Neural cell (in vitro differentiated cells): ENCODE data around the gene EIF1B. TPM values are rescaled to one million over a fixed set of nuclear protein-coding genes. Genes with fewer than 3 reads are reported as not detected.

ENCODE experiments used
- H2AFZ ChIP-seq: fragments of 200-600, 300-800 bp; sonication (generic), shearing (Covaris generic); 2 replicates; pipeline ENCODE4 v1.6.0; 2014; ENCODE audit warnings: low read depth, mild to moderate bottlenecking, antibody characterized with exemption, low read length, moderate library complexity
- H3F3A ChIP-seq: fragments of 200-600 bp; shearing (Covaris generic); 2 replicates; pipeline ENCODE4 v1.6.1; 2016; ENCODE audit warnings: mild to moderate bottlenecking, moderate library complexity, mixed read lengths, antibody characterized with exemption, low read length; ENCODE audit not compliant: insufficient read depth, poor library complexity, severe bottlenecking
- H3K27ac ChIP-seq: fragments of 200-600, 300-800 bp; sonication (generic), shearing (Covaris generic); 2 replicates; pipeline ENCODE4 v1.5.1; 2014; ENCODE audit warnings: mild to moderate bottlenecking, low read length, moderate library complexity
- H3K27me3 ChIP-seq: fragments of 300-800, 200-600 bp; sonication (generic), shearing (Covaris generic); 2 replicates; pipeline ENCODE4 v1.6.0; 2014; ENCODE audit warnings: mild to moderate bottlenecking, low read depth, low read length, moderate library complexity; ENCODE audit not compliant: insufficient read depth
- H3K36me3 ChIP-seq: fragments of 300-800, 200-600 bp; sonication (generic), shearing (Covaris generic); 2 replicates; pipeline ENCODE4 v1.5.1; 2014; ENCODE audit warnings: mild to moderate bottlenecking, antibody characterized with exemption, low read length, moderate library complexity; ENCODE audit not compliant: insufficient read depth
- H3K4me2 ChIP-seq: fragments of 300-800, 200-600 bp; sonication (generic), shearing (Covaris generic); 2 replicates; pipeline ENCODE4 v1.6.0; 2014; ENCODE audit warnings: mild to moderate bottlenecking, low read length
- H3K4me3 ChIP-seq: fragments of 300-800, 200-600 bp; sonication (generic), shearing (Covaris generic); 2 replicates; pipeline ENCODE4 v1.5.1; 2014; ENCODE audit warnings: mild to moderate bottlenecking, low read length, moderate library complexity
- H3K79me2 ChIP-seq: fragments of 200-600 bp; shearing (Covaris generic); replicated peaks from 2 replicates; pipeline ENCODE4 v1.6.0; 2014; ENCODE audit warnings: mild to moderate bottlenecking, low read length, moderate library complexity; ENCODE audit not compliant: insufficient read depth
- H3K9ac ChIP-seq: fragments of 300-800, 200-600 bp; sonication (generic), shearing (Covaris generic); 2 replicates; pipeline ENCODE4 v1.6.1; 2016; ENCODE audit warnings: mild to moderate bottlenecking, low read length, mixed read lengths
- H3K9me2 ChIP-seq: fragments of 200-600 bp; shearing (Covaris generic); 2 replicates; pipeline ENCODE4 v1.6.1; 2016; ENCODE audit warnings: mild to moderate bottlenecking, low read length, mixed read lengths; ENCODE audit not compliant: insufficient read depth
- H3K9me3 ChIP-seq: fragments of 200-600, 300-800 bp; sonication (generic), shearing (Covaris generic); 2 replicates; pipeline ENCODE4 v1.6.1; 2016; ENCODE audit warnings: mild to moderate bottlenecking, mixed run types, low read length, moderate library complexity, mixed read lengths
- H4K20me1 ChIP-seq: fragments of 200-600 bp; shearing (Covaris generic); 2 replicates; pipeline ENCODE4 v1.6.1; 2016; ENCODE audit warnings: mild to moderate bottlenecking, mixed run types; ENCODE audit not compliant: insufficient read depth
- EP300 ChIP-seq: fragments of 450-650 bp; conservative IDR thresholded peaks from 2 replicates; pipeline ENCODE4 v1.6.1; 2014; ENCODE audit warnings: antibody characterized with exemption, mild to moderate bottlenecking, moderate library complexity; ENCODE audit not compliant: poor library complexity, severe bottlenecking
- EZH2 ChIP-seq: fragments of 200-600, 300-800 bp; shearing (Covaris generic), sonication (generic); IDR thresholded peaks from 2 replicates; pipeline ENCODE4 v1.6.1; 2014; ENCODE audit warnings: antibody characterized with exemption, low read length, borderline replicate concordance, mild to moderate bottlenecking; ENCODE audit not compliant: insufficient read depth, poor library complexity, severe bottlenecking
- MXI1 ChIP-seq: fragments of 450-650 bp; conservative IDR thresholded peaks from 2 replicates; pipeline ENCODE4 v1.6.1; 2014; ENCODE audit warnings: antibody characterized with exemption, mild to moderate bottlenecking; ENCODE audit not compliant: poor library complexity, severe bottlenecking
- POLR2AphosphoS5 ChIP-seq: IDR thresholded peaks from 2 replicates; pipeline ENCODE4 v1.6.1; 2012
- RAD21 ChIP-seq: fragments of 450-650 bp; conservative IDR thresholded peaks from 2 replicates; pipeline ENCODE4 v1.6.1; 2014; ENCODE audit warnings: antibody characterized with exemption, mild to moderate bottlenecking, moderate library complexity
- SMC3 ChIP-seq: fragments of 450-650 bp; conservative IDR thresholded peaks from 2 replicates; pipeline ENCODE4 v1.6.1; 2014; ENCODE audit warnings: antibody characterized with exemption, mild to moderate bottlenecking, moderate library complexity; ENCODE audit not compliant: poor library complexity
- TAF1 ChIP-seq: IDR thresholded peaks from 2 replicates; pipeline ENCODE4 v1.6.1; 2012; ENCODE audit warnings: low read depth
- polyA plus RNA-seq: library from polyadenylated mRNA; depleted of rRNA; stranded (reverse); fragments of >200 nt; gene quantifications from 2 replicates; pipeline ENCODE4 v1.2.3, GENCODE V29; 2014
- TF ChIP-seq, protein P1 (sequence below): IDR thresholded peaks from 2 replicates; pipeline ENCODE4 v1.6.1; 2012; ENCODE audit warnings: borderline replicate concordance
- TF ChIP-seq, protein P2 (sequence below): fragments of 450-650 bp; IDR thresholded peaks from 2 replicates; pipeline ENCODE4 v1.5.1; 2014; ENCODE audit warnings: antibody characterized with exemption, mild to moderate bottlenecking, moderate library complexity; ENCODE audit not compliant: poor library complexity, severe bottlenecking

EIF1B gene
- polyA plus RNA-seq, 1 donor from 2014 or later: 88.0 TPM

DNA sequence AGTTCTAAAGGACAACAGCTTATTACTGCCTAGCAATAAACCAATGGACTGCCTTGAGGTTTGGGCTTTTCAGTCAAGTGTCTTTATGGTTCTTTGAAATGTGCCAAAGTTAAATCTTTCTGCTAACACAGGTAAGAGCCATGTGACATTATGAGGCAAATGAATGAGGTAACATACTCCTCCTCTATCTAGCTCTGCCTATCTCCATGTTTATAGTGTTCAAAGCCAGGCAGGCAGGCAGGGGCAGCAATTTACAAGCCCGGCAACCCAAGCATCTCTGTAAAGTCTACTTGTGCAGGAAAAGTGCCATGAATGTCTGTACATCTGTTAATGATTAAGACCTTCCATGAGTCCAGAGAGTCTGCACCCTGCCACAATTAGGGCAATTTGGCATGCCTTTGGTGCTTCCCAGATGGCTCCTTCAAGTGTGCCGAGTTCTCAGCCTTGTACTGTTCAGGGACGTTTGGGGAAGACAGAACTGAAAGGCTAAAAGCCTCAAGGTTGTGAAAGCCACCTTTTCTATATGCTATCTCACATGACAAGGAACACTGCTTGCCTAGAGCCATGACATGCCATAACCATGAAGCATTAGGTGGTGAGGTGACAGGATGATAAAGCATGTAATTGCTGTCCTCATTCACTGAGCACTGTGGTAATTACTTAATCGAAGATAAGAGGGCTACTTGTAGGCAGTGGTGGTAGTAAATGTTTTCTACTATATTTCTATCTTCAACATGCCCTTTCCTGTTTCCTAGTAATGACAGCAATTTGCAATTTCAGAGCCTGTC lies 41.4 kb upstream of the EIF1B start:
- Histone ChIP-seq H3K9me2 (no peaks in the 10 kb centered on the region), H3K4me3 (no peak overlapping the region), H3F3A (no peaks in the 10 kb centered on the region), H2AFZ (no peak overlapping the region), H3K79me2 (no peaks in the 10 kb centered on the region), H3K27ac (peak overlapping the region; percentile 11), H4K20me1 (no peaks in the 10 kb centered on the region), H3K36me3 (no peaks in the 10 kb centered on the region), H3K9me3 (no peaks in the 10 kb centered on the region), H3K27me3 (no peaks in the 10 kb centered on the region), H3K4me2 (no peak overlapping the region), H3K9ac (no peak overlapping the region)
- TF ChIP-seq TAF1: no peak
- peak; percentile 76 for TF ChIP-seq EP300
- TF ChIP-seq POLR2AphosphoS5: peak; percentile 81
- TF ChIP-seq, protein P1, sequence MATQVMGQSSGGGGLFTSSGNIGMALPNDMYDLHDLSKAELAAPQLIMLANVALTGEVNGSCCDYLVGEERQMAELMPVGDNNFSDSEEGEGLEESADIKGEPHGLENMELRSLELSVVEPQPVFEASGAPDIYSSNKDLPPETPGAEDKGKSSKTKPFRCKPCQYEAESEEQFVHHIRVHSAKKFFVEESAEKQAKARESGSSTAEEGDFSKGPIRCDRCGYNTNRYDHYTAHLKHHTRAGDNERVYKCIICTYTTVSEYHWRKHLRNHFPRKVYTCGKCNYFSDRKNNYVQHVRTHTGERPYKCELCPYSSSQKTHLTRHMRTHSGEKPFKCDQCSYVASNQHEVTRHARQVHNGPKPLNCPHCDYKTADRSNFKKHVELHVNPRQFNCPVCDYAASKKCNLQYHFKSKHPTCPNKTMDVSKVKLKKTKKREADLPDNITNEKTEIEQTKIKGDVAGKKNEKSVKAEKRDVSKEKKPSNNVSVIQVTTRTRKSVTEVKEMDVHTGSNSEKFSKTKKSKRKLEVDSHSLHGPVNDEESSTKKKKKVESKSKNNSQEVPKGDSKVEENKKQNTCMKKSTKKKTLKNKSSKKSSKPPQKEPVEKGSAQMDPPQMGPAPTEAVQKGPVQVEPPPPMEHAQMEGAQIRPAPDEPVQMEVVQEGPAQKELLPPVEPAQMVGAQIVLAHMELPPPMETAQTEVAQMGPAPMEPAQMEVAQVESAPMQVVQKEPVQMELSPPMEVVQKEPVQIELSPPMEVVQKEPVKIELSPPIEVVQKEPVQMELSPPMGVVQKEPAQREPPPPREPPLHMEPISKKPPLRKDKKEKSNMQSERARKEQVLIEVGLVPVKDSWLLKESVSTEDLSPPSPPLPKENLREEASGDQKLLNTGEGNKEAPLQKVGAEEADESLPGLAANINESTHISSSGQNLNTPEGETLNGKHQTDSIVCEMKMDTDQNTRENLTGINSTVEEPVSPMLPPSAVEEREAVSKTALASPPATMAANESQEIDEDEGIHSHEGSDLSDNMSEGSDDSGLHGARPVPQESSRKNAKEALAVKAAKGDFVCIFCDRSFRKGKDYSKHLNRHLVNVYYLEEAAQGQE: no peak

DNA sequence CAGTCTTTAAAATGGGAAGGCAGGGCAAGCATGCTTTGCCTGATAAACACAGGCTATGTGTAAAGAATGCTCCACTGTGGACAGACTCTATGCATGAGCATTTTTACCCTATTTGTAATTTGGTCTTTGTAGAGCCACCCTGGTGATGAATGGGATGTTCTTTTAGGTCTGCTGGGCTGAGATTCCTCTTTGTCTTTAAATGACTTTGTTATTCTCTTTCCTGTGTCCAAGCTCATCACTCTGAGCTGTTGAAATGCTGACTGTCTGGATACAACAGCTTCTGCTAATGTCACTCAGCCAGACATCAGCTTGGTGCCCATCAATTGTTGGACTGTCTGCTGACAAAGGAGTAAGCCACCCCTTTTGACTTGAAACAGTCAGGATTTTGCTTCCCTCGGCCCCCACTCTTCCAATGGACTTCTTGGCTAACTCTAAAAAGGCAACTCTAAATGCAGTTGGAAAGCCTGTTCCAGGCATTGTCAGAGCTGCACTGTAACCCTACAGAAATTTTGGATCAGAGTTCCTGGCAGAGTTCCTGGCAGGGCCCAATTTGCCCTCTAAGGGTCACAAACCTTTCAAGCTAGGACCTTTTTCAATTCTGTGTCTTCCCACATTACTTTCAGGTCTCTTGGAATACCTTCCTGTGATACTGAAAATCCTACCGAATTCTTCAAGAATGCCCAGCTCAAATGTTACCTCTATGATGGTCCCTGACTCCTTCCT lies 40.5 kb upstream of the EIF1B start:
- Histone ChIP-seq H3K27ac (no peak overlapping the region), H3K9me2 (no peaks in the 10 kb centered on the region), H3K79me2 (no peaks in the 10 kb centered on the region), H3K27me3 (no peaks in the 10 kb centered on the region), H3K9ac (no peak overlapping the region), H3K9me3 (no peaks in the 10 kb centered on the region), H4K20me1 (no peaks in the 10 kb centered on the region), H3K4me3 (no peak overlapping the region), H2AFZ (no peak overlapping the region), H3F3A (no peaks in the 10 kb centered on the region), H3K4me2 (no peak overlapping the region), H3K36me3 (no peaks in the 10 kb centered on the region)
- TF ChIP-seq SMC3 (no peak), EZH2 (no peak), TAF1 (no peak), RAD21 (no peak), POLR2AphosphoS5 (no peak), MXI1 (no peak), EP300 (no peak)
- TF ChIP-seq, protein P2, sequence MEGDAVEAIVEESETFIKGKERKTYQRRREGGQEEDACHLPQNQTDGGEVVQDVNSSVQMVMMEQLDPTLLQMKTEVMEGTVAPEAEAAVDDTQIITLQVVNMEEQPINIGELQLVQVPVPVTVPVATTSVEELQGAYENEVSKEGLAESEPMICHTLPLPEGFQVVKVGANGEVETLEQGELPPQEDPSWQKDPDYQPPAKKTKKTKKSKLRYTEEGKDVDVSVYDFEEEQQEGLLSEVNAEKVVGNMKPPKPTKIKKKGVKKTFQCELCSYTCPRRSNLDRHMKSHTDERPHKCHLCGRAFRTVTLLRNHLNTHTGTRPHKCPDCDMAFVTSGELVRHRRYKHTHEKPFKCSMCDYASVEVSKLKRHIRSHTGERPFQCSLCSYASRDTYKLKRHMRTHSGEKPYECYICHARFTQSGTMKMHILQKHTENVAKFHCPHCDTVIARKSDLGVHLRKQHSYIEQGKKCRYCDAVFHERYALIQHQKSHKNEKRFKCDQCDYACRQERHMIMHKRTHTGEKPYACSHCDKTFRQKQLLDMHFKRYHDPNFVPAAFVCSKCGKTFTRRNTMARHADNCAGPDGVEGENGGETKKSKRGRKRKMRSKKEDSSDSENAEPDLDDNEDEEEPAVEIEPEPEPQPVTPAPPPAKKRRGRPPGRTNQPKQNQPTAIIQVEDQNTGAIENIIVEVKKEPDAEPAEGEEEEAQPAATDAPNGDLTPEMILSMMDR: no peak
- TF ChIP-seq, protein P1: no peak
